ENCODE measurements around the gene SSTR1. TPM values are rescaled to one million over a fixed set of nuclear protein-coding genes. Genes with fewer than 3 reads are reported as not detected.

SSTR1 gene
- total and polyA plus RNA-seq, 2 donors = 0.09 to 0.27 TPM

DNA sequence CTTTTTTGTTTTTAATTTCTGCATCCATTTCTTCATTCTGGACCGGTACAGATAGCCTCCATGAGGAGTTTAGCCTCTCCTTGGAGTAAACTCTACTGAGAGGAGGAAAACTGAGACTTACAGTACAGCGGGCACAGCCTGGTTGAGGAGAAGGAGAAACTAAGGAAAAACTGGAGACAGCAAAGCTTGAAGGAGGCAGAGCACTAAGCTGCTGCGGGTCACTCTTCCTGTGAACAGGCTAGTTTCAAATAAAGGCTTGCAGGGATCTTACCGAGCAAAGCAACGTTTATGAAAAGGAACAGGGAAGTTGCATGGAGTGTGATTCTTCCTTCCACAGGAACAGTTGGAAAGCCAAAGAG lies 348 bp upstream of the SSTR1 start:
- Histone ChIP-seq H3K9me3 (ENCODE audit: control insufficient read depth in 2 of 2, insufficient read depth in 1 of 2, low read length in 1 of 2) (no peaks in the 10 kb centered on the region), H3K27me3 (ENCODE audit: control insufficient read depth in 2 of 2, insufficient read depth in 1 of 2, low read length in 1 of 2) (peaks cover 51 to 63% of the 10 kb centered on the region in 2 donors), H3K27ac (ENCODE audit: low read depth in 1 of 2, low read length in 1 of 2) (no peak overlapping the region), H3K4me1 (ENCODE audit: control insufficient read depth in 2 of 2, insufficient read depth in 2 of 2, low read length in 2 of 2) (no peaks in the 10 kb centered on the region), H3K4me3 (ENCODE audit: low read length in 2 of 2) (no peak overlapping the region), H3K36me3 (ENCODE audit: control insufficient read depth in 2 of 2, insufficient read depth in 2 of 2, low read length in 1 of 2) (no peaks in the 10 kb centered on the region)
- no peak for DNase-seq (ENCODE audit: low read depth in 6 of 9, low spot score in 9 of 9)
- WGBS = 43% methylated on average over 5 of the region's 5 CpGs

DNA sequence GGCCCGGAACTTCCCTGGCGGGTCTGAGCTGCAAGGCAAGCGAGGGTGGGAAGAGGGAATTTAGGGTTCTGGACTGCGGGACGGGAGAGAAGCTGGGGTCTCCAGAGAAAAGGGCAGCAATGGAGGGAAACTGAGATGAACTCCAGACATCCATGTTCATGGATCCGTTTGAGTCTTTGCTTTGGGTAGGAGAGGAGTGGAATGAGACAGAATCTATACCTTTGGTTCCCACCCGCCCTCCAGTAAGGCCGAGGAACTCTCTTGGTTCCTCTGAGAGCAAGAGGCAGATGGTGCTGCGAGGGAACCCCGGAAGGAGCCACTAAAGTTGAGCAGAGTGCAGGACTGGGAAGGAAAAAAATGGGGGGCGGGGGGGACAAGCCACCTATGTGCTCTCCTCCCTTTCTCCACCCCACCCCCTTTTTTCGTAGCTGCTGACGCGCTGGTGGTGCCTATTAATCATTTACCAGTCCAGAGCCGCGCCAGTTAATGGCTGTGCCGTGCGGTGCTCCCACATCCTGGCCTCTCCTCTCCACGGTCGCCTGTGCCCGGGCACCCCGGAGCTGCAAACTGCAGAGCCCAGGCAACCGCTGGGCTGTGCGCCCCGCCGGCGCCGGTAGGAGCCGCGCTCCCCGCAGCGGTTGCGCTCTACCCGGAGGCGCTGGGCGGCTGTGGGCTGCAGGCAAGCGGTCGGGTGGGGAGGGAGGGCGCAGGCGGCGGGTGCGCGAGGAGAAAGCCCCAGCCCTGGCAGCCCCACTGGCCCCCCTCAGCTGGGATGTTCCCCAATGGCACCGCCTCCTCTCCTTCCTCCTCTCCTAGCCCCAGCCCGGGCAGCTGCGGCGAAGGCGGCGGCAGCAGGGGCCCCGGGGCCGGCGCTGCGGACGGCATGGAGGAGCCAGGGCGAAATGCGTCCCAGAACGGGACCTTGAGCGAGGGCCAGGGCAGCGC lies 1.2 kb downstream of the SSTR1 start:
- Histone ChIP-seq H3K4me3 (ENCODE audit: low read length in 2 of 2) (no peak overlapping the region), H3K9me3 (ENCODE audit: control insufficient read depth in 2 of 2, insufficient read depth in 1 of 2, low read length in 1 of 2) (no peaks in the 10 kb centered on the region), H3K4me1 (ENCODE audit: control insufficient read depth in 2 of 2, insufficient read depth in 2 of 2, low read length in 2 of 2) (no peaks in the 10 kb centered on the region), H3K36me3 (ENCODE audit: control insufficient read depth in 2 of 2, insufficient read depth in 2 of 2, low read length in 1 of 2) (no peaks in the 10 kb centered on the region), H3K27me3 (ENCODE audit: control insufficient read depth in 2 of 2, insufficient read depth in 1 of 2, low read length in 1 of 2) (peaks cover 53 to 65% of the 10 kb centered on the region in 2 donors), H3K27ac (ENCODE audit: low read depth in 1 of 2, low read length in 1 of 2) (no peak overlapping the region)
- no peak for DNase-seq (ENCODE audit: low read depth in 6 of 9, low spot score in 9 of 9)
- 2% methylated on average over 59 of the region's 59 CpGs for WGBS

DNA sequence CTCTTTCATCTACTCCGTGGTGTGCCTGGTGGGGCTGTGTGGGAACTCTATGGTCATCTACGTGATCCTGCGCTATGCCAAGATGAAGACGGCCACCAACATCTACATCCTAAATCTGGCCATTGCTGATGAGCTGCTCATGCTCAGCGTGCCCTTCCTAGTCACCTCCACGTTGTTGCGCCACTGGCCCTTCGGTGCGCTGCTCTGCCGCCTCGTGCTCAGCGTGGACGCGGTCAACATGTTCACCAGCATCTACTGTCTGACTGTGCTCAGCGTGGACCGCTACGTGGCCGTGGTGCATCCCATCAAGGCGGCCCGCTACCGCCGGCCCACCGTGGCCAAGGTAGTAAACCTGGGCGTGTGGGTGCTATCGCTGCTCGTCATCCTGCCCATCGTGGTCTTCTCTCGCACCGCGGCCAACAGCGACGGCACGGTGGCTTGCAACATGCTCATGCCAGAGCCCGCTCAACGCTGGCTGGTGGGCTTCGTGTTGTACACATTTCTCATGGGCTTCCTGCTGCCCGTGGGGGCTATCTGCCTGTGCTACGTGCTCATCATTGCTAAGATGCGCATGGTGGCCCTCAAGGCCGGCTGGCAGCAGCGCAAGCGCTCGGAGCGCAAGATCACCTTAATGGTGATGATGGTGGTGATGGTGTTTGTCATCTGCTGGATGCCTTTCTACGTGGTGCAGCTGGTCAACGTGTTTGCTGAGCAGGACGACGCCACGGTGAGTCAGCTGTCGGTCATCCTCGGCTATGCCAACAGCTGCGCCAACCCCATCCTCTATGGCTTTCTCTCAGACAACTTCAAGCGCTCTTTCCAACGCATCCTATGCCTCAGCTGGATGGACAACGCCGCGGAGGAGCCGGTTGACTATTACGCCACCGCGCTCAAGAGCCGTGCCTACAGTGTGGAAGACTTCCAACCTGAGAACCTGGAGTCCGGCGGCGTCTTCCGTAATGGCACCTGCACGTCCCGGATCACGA lies 2.2 kb downstream of the SSTR1 start:
- DNase-seq (ENCODE audit: low read depth in 6 of 9, low spot score in 9 of 9) = no peak
- Histone ChIP-seq H3K27ac (ENCODE audit: low read depth in 1 of 2, low read length in 1 of 2) (no peak overlapping the region), H3K36me3 (ENCODE audit: control insufficient read depth in 2 of 2, insufficient read depth in 2 of 2, low read length in 1 of 2) (no peaks in the 10 kb centered on the region), H3K4me1 (ENCODE audit: control insufficient read depth in 2 of 2, insufficient read depth in 2 of 2, low read length in 2 of 2) (no peaks in the 10 kb centered on the region), H3K9me3 (ENCODE audit: control insufficient read depth in 2 of 2, insufficient read depth in 1 of 2, low read length in 1 of 2) (no peaks in the 10 kb centered on the region), H3K4me3 (ENCODE audit: low read length in 2 of 2) (no peak overlapping the region), H3K27me3 (ENCODE audit: control insufficient read depth in 2 of 2, insufficient read depth in 1 of 2, low read length in 1 of 2) (peaks cover 53 to 67% of the 10 kb centered on the region in 2 donors)
- 15% methylated on average over 69 of the region's 69 CpGs for WGBS

DNA sequence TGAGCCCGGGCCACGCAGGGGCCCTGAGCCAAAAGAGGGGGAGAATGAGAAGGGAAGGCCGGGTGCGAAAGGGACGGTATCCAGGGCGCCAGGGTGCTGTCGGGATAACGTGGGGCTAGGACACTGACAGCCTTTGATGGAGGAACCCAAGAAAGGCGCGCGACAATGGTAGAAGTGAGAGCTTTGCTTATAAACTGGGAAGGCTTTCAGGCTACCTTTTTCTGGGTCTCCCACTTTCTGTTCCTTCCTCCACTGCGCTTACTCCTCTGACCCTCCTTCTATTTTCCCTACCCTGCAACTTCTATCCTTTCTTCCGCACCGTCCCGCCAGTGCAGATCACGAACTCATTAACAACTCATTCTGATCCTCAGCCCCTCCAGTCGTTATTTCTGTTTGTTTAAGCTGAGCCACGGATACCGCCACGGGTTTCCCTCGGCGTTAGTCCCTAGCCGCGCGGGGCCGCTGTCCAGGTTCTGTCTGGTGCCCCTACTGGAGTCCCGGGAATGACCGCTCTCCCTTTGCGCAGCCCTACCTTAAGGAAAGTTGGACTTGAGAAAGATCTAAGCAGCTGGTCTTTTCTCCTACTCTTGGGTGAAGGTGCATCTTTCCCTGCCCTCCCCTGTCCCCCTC lies 3.0 kb downstream of the SSTR1 start:
- H3K4me1 ChIP-seq (ENCODE audit: control insufficient read depth in 2 of 2, insufficient read depth in 2 of 2, low read length in 2 of 2) = no peaks in the 10 kb centered on the region
- H3K27ac ChIP-seq (ENCODE audit: low read depth in 1 of 2, low read length in 1 of 2) = no peak overlapping the region
- DNase-seq (ENCODE audit: low read depth in 6 of 9, low spot score in 9 of 9) = no peak
- no peaks in the 10 kb centered on the region for H3K36me3 ChIP-seq (ENCODE audit: control insufficient read depth in 2 of 2, insufficient read depth in 2 of 2, low read length in 1 of 2)
- 4% methylated on average over 29 of the region's 29 CpGs for WGBS
- H3K9me3 ChIP-seq (ENCODE audit: control insufficient read depth in 2 of 2, insufficient read depth in 1 of 2, low read length in 1 of 2) = no peaks in the 10 kb centered on the region
- peaks cover 53 to 65% of the 10 kb centered on the region in 2 donors for H3K27me3 ChIP-seq (ENCODE audit: control insufficient read depth in 2 of 2, insufficient read depth in 1 of 2, low read length in 1 of 2)
- H3K4me3 ChIP-seq (ENCODE audit: low read length in 2 of 2) = no peak overlapping the region

DNA sequence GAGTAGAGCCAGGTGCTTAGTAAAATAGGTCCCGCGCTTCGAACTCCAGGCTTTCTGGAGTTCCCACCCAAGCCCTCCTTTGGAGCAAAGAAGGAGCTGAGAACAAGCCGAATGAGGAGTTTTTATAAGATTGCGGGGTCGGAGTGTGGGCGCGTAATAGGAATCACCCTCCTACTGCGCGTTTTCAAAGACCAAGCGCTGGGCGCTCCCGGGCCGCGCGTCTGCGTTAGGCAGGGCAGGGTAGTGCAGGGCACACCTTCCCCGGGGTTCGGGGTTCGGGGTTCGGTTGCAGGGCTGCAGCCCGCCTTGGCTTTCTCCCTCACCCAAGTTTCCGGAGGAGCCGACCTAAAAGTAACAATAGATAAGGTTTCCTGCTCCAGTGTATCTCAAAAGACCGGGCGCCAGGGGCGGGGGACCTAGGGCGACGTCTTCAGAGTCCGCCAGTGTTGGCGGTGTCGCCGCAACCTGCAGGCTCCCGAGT lies 3.6 kb downstream of the SSTR1 start:
- peaks cover 53 to 62% of the 10 kb centered on the region in 2 donors for H3K27me3 ChIP-seq (ENCODE audit: control insufficient read depth in 2 of 2, insufficient read depth in 1 of 2, low read length in 1 of 2)
- WGBS = 7% methylated on average over 34 of the region's 34 CpGs
- DNase-seq (ENCODE audit: low read depth in 6 of 9, low spot score in 9 of 9) = no peak
- H3K9me3 ChIP-seq (ENCODE audit: control insufficient read depth in 2 of 2, insufficient read depth in 1 of 2, low read length in 1 of 2) = no peaks in the 10 kb centered on the region
- no peaks in the 10 kb centered on the region for H3K36me3 ChIP-seq (ENCODE audit: control insufficient read depth in 2 of 2, insufficient read depth in 2 of 2, low read length in 1 of 2)
- no peak overlapping the region for H3K4me3 ChIP-seq (ENCODE audit: low read length in 2 of 2)
- no peaks in the 10 kb centered on the region for H3K4me1 ChIP-seq (ENCODE audit: control insufficient read depth in 2 of 2, insufficient read depth in 2 of 2, low read length in 2 of 2)
- H3K27ac ChIP-seq (ENCODE audit: low read depth in 1 of 2, low read length in 1 of 2) = no peak overlapping the region

DNA sequence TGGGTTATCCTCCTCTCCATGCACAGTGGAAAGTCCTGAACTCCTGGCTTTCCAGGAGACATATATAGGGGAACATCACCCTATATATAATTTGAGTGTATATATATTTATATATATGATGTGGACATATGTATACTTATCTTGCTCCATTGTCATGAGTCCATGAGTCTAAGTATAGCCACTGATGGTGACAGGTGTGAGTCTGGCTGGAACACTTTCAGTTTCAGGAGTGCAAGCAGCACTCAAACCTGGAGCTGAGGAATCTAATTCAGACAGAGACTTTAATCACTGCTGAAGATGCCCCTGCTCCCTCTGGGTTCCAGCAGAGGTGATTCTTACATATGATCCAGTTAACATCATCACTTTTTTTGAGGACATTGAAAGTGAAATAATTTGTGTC lies 4.4 kb downstream of the SSTR1 start:
- no peaks in the 10 kb centered on the region for H3K9me3 ChIP-seq (ENCODE audit: control insufficient read depth in 2 of 2, insufficient read depth in 1 of 2, low read length in 1 of 2)
- H3K36me3 ChIP-seq (ENCODE audit: control insufficient read depth in 2 of 2, insufficient read depth in 2 of 2, low read length in 1 of 2) = no peaks in the 10 kb centered on the region
- peaks cover 53 to 57% of the 10 kb centered on the region in 2 donors for H3K27me3 ChIP-seq (ENCODE audit: control insufficient read depth in 2 of 2, insufficient read depth in 1 of 2, low read length in 1 of 2)
- H3K27ac ChIP-seq (ENCODE audit: low read depth in 1 of 2, low read length in 1 of 2) = no peak overlapping the region
- no peak overlapping the region for H3K4me3 ChIP-seq (ENCODE audit: low read length in 2 of 2)
- H3K4me1 ChIP-seq (ENCODE audit: control insufficient read depth in 2 of 2, insufficient read depth in 2 of 2, low read length in 2 of 2) = no peaks in the 10 kb centered on the region
- DNase-seq (ENCODE audit: low read depth in 6 of 9, low spot score in 9 of 9) = no peak

DNA sequence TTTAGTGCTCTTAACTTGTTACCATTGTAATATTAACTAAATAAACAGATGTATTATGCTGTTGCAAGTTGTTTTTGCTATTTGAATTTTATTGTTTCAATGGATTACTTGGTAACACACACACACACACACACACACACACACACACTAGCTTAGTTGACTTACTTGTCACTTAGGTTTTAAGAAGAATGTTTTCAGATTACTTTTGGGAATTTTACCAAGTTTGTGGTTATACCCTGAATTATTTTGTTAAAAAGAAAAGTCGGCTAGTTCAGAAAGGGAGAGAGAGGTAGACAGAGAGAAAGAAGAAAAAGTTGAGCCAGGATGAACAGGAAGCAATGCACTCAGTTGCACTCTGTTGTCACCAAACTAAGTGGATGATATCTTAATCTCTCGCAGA lies 5.3 kb downstream of the SSTR1 start:
- H3K4me1 ChIP-seq (ENCODE audit: control insufficient read depth in 2 of 2, insufficient read depth in 2 of 2, low read length in 2 of 2) = no peaks in the 10 kb centered on the region
- no peak for DNase-seq (ENCODE audit: low read depth in 6 of 9, low spot score in 9 of 9)
- no peak overlapping the region for H3K4me3 ChIP-seq (ENCODE audit: low read length in 2 of 2)
- H3K27ac ChIP-seq (ENCODE audit: low read depth in 1 of 2, low read length in 1 of 2) = no peak overlapping the region
- peaks cover 45 to 48% of the 10 kb centered on the region in 2 donors for H3K27me3 ChIP-seq (ENCODE audit: control insufficient read depth in 2 of 2, insufficient read depth in 1 of 2, low read length in 1 of 2)
- WGBS = 89% methylated on average over 2 of the region's 2 CpGs
- H3K36me3 ChIP-seq (ENCODE audit: control insufficient read depth in 2 of 2, insufficient read depth in 2 of 2, low read length in 1 of 2) = no peaks in the 10 kb centered on the region
- H3K9me3 ChIP-seq (ENCODE audit: control insufficient read depth in 2 of 2, insufficient read depth in 1 of 2, low read length in 1 of 2) = no peaks in the 10 kb centered on the region

DNA sequence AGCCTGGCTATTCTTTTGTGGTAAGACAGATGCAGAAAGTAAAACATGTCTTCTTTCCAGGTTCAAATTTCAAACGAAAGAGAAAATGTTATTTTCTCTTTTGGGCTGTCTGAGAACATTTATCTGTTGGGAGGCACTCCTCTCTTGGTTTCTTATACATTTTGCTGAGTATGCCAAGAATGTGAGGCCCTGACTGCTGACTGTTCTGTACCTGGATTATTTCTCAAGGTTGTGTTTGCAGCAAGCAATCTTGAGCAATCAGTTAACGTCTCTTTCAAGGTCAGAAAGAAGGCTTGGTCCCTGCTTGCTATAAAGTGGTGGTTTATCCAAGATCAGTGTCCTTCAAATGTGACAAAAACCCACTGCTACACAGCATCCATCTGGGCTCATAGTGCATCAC lies 9.8 kb downstream of the SSTR1 start:
- no peak overlapping the region for H3K27ac ChIP-seq (ENCODE audit: low read depth in 1 of 2, low read length in 1 of 2)
- H3K4me1 ChIP-seq (ENCODE audit: control insufficient read depth in 2 of 2, insufficient read depth in 2 of 2, low read length in 2 of 2) = no peaks in the 10 kb centered on the region
- no peak for DNase-seq (ENCODE audit: low read depth in 6 of 9, low spot score in 9 of 9)
- WGBS = 88% methylated on average over 2 of the region's 2 CpGs
- no peak overlapping the region for H3K4me3 ChIP-seq (ENCODE audit: low read length in 2 of 2)
- no peaks in the 10 kb centered on the region for H3K36me3 ChIP-seq (ENCODE audit: control insufficient read depth in 2 of 2, insufficient read depth in 2 of 2, low read length in 1 of 2)
- H3K27me3 ChIP-seq (ENCODE audit: control insufficient read depth in 2 of 2, insufficient read depth in 1 of 2, low read length in 1 of 2) = peaks cover 2% of the 10 kb centered on the region in 2 donors
- no peaks in the 10 kb centered on the region for H3K9me3 ChIP-seq (ENCODE audit: control insufficient read depth in 2 of 2, insufficient read depth in 1 of 2, low read length in 1 of 2)
